Upper lobe of right lung (tissue), 1 donor: ENCODE measurements around the gene FGF22. TPM values are rescaled to one million over a fixed set of nuclear protein-coding genes. Genes with fewer than 3 reads are reported as not detected.
"Not testable (repeated sequence)": the region's sequence is repeated elsewhere in the genome, so short reads cannot be mapped to it uniquely, and the experiment has no call there.

Experiments used
- ATAC-seq: fragments of 200-7000 bp; cut with Tn5 transposase; one replicate; pipeline ENCODE4 v1.9.1; 2020; ENCODE audit warnings: mild to moderate bottlenecking, moderate library complexity
- DNase-seq: peaks from one replicate; pipeline ENCODE4 v3.0.0-alpha.2; 2020
- H3K27ac ChIP-seq: fragments of 200-600 bp; one replicate; pipeline ENCODE4 v1.8.0; 2022
- H3K27me3 ChIP-seq: fragments of 200-600 bp; one replicate; pipeline ENCODE4 v1.8.0; 2022; ENCODE audit warnings: mild to moderate bottlenecking
- H3K36me3 ChIP-seq: fragments of 200-600 bp; one replicate; pipeline ENCODE4 v1.8.0; 2022
- H3K4me1 ChIP-seq: fragments of 200-600 bp; one replicate; pipeline ENCODE4 v1.8.0; 2022
- H3K4me3 ChIP-seq: fragments of 200-600 bp; one replicate; pipeline ENCODE4 v1.8.0; 2022; ENCODE audit warnings: mild to moderate bottlenecking
- H3K9me3 ChIP-seq: fragments of 200-600 bp; one replicate; pipeline ENCODE4 v1.8.0; 2022
- CTCF ChIP-seq: fragments of 200-600 bp; IDR thresholded peaks from one replicate; pipeline ENCODE4 v1.8.0; 2022; ENCODE audit warnings: antibody characterized with exemption
- intact Hi-C: fragments of 100-400 bp; cut with DNase I; formaldehyde crosslinking; loops from one replicate; pipeline ENCODE4 v1.11.0; 2022
- total RNA-seq: library from RNA; stranded (reverse); fragmentation: NEBNext Ultra II Directional; extraction: Animal tissue kit (Norgen Biotek cat#: 25700); gene quantifications from one replicate; pipeline ENCODE4 v1.2.1, GENCODE V29; 2021
- donor health status: DM: no; HTN: yes; CAD: no; lungs with severe emphysema.

Gene FGF22
- total RNA-seq, 1 donor from 2014 or later = 0.52 TPM

- Histone ChIP-seq H3K27me3 (peaks cover 8% of the 10 kb centered on the region), H3K36me3 (no peaks in the 10 kb centered on the region), H3K4me1 (no peaks in the 10 kb centered on the region), H3K9me3 (no peaks in the 10 kb centered on the region), H3K4me3 (no peak overlapping the region), H3K27ac (no peak overlapping the region)
- no peak for TF ChIP-seq CTCF
- ATAC-seq (no peak), DNase-seq (no peak)
- intact Hi-C loops = no loop called here
These were observed 42.0 kb upstream of the FGF22 start for GRCh38 chr19:597406-598315.

DNA sequence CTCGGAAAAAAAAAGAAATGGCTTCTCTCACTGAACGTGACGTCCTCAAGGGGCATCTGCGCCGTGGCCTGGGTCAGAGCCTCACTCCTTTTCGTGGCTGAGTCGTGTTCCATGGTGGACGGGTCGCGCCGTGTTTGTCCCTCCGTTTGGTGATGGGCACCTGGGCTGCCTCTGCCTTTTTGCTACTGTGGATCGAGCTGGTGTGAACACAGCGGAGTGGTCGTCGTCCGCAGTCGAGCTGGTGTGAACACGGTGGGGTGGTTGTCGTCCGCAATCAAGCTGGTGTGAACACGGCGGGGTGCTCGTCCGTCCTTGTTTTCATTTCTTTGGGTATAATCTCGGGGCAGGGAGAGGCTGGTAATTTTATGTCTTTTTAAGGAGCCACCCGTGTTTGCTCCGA is 38.4 kb upstream of the FGF22 start:
- H3K4me3 ChIP-seq = no peak overlapping the region
- intact Hi-C loops = no loop called here
- no peak overlapping the region for H3K27ac ChIP-seq
- H3K4me1 ChIP-seq = no peaks in the 10 kb centered on the region
- TF ChIP-seq CTCF = no peak
- DNase-seq (no peak), ATAC-seq (no peak)
- no peaks in the 10 kb centered on the region for H3K36me3 ChIP-seq
- H3K27me3 ChIP-seq = no peaks in the 10 kb centered on the region
- H3K9me3 ChIP-seq = no peaks in the 10 kb centered on the region

GRCh38 chr19:601790-602189 is 37.9 kb upstream of the FGF22 start:
- ATAC-seq (no peak), DNase-seq (no peak)
- intact Hi-C loops = no loop called here

DNA sequence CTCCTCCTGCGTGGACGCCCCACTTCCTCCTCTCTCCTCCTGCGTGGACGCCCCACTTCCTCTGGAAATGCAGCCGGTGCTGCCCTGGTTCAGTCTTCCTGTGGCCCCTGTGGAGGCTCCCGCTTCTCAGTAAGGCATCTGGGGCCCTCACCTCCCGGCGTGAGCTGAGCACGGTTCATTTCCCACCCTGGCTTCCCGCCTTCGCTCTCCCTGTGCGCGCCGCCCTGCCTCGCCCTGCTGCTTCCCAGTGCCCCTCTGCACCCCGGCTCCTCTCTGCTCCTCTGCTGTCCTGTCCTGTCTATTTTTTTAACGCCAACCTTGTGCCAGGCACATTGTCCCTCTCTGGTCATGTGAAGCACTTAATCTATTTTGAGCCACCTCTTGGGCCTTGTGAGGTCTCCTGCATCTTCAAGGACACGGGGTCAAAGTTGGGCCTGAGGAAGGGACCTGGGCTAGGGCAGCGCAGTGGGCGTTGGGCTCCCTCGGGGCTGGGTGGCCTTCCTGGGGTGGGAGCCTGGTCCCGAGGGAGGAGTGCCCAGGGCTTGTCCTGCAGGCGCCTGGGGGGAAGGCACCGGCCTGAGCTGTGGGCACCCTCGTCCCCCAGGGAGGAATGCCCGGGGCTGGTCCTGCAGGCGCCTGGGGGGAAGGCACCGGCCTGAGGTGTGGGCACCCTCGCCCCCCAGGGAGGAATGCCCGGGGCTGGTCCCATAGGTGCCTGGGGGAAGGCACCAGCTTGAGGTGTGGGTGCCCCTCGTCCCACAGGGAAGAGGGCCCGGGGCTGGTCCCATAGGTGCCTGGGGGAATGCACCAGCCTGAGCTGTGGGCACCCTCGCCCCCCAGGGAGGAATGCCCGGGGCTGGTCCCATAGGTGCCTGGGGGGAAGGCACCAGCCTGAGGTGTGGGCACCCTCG is 37.0 kb upstream of the FGF22 start:
- Histone ChIP-seq H3K36me3 (no peaks in the 10 kb centered on the region), H3K9me3 (no peaks in the 10 kb centered on the region), H3K4me3 (no peak overlapping the region), H3K4me1 (no peaks in the 10 kb centered on the region), H3K27me3 (no peaks in the 10 kb centered on the region), H3K27ac (no peak overlapping the region)
- ATAC-seq (no peak), DNase-seq (no peak)
- intact Hi-C loops = no loop called here
- TF ChIP-seq CTCF = no peak

More at GRCh38 chr19:601790-602189, 37.9 kb upstream of the FGF22 start:
- H3K4me1 ChIP-seq = no peaks in the 10 kb centered on the region
- no peaks in the 10 kb centered on the region for H3K36me3 ChIP-seq
- H3K4me3 ChIP-seq = no peak overlapping the region
- no peak for TF ChIP-seq CTCF
- no peaks in the 10 kb centered on the region for H3K9me3 ChIP-seq
- no peak overlapping the region for H3K27ac ChIP-seq
- no peaks in the 10 kb centered on the region for H3K27me3 ChIP-seq

DNA sequence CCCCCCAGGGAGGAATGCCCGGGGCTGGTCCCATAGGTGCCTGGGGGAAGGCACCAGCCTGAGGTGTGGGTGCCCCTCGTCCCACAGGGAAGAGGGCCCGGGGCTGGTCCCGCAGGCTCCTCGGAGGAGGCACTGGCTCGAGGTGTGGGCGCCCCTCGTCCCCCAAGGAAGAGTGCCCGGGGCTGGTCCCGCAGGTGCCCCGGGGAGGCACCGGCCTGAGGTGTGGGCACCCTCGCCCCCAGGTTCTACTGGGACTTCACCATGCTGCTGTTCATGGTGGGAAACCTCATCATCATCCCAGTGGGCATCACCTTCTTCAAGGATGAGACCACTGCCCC is 36.4 kb upstream of the FGF22 start:
- ATAC-seq, H3K36me3 ChIP-seq, H3K4me1 ChIP-seq, H3K4me3 ChIP-seq, DNase-seq, H3K27ac ChIP-seq, H3K9me3 ChIP-seq, H3K27me3 ChIP-seq, intact Hi-C loops: not testable (repeated sequence)

- intact Hi-C loops, H3K36me3 ChIP-seq, H3K4me3 ChIP-seq, H3K9me3 ChIP-seq, H3K4me1 ChIP-seq, H3K27me3 ChIP-seq, H3K27ac ChIP-seq, ATAC-seq, DNase-seq: not testable (repeated sequence)
These were observed 35.9 kb upstream of the FGF22 start for GRCh38 chr19:603779-604178.
